ENCODE results near the gene SDK1.

SDK1 gene

DNA sequence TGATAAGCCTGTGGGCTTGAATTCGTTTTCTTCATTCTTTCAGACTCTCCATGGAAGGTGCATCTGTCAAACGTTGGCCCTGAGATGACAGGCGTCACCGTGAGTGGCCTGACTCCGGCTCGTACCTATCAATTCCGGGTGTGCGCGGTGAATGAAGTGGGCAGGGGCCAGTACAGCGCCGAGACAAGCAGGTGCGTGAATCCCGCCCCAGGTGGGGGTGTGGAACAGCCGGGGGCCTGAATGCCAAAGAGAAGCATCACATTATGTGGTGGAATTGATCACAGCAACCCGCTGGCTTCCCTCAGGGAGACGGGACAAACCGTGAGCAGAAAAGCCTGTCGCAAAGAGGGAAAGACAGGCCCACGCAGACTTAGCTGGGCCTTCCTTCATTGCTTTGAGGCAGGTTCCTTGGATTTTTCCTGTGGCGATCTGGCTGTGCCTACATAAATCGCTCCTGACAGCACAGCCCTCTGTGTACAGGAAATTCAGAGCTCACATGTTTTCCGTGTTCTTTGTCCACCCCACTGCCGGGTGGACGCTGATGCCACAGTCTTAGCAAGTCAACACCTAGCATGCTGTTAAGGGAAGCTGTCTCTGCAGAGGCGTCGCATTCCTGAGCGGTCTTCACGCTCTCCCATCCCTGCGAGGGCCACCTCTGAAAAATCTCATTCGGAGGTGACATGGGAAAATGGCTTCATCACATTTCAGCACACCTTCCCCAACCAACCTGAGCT, 710.0 kb downstream of the SDK1 start:
- TF ChIP-seq, protein P1, sequence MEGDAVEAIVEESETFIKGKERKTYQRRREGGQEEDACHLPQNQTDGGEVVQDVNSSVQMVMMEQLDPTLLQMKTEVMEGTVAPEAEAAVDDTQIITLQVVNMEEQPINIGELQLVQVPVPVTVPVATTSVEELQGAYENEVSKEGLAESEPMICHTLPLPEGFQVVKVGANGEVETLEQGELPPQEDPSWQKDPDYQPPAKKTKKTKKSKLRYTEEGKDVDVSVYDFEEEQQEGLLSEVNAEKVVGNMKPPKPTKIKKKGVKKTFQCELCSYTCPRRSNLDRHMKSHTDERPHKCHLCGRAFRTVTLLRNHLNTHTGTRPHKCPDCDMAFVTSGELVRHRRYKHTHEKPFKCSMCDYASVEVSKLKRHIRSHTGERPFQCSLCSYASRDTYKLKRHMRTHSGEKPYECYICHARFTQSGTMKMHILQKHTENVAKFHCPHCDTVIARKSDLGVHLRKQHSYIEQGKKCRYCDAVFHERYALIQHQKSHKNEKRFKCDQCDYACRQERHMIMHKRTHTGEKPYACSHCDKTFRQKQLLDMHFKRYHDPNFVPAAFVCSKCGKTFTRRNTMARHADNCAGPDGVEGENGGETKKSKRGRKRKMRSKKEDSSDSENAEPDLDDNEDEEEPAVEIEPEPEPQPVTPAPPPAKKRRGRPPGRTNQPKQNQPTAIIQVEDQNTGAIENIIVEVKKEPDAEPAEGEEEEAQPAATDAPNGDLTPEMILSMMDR (IDR thresholded peaks at IDR 0.05; ENCODE audit: poor library complexity, severe bottlenecking): no peak
- DNase-seq (ENCODE audit: low spot score) (no peak), ATAC-seq (ENCODE audit: low read depth) (no peak)

DNA sequence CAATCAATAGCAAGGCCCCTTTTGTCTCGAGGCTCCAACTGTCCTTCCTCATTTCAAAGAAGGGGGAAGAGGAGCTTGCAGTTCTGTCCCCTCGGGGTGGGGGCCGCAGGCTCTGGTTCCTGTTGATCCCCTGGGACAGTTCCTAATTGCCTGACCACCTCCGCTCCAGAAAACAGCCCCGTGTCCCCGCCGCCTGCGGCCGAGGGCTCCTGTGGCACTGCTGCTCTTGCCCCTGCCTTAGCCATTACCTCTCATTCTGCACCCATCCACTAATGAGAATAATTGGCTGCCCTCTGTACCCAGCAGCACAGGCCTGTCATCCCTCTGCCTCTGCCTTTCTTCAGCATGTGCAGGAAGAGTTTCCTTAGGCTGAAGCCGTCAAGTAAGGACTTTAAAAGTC, 712.7 kb downstream of the SDK1 start:
- ATAC-seq (ENCODE audit: low read depth) (no peak), DNase-seq (ENCODE audit: low spot score) (no peak)
- no peaks in the 10 kb centered on the region for H3K36me3 ChIP-seq (ENCODE audit: low read depth)
- no peaks in the 10 kb centered on the region for H3K27me3 ChIP-seq (ENCODE audit: insufficient read depth, poor library complexity, severe bottlenecking)
- H3K9me3 ChIP-seq (ENCODE audit: severe bottlenecking): no peaks in the 10 kb centered on the region
- no peak overlapping the region for H3K4me3 ChIP-seq (ENCODE audit: severe bottlenecking)
- TF ChIP-seq, protein P1 (IDR thresholded peaks at IDR 0.05; ENCODE audit: poor library complexity, severe bottlenecking): no peak
- no peaks in the 10 kb centered on the region for H3K4me1 ChIP-seq (ENCODE audit: insufficient read depth, poor library complexity, severe bottlenecking)
- no peak overlapping the region for H3K27ac ChIP-seq (ENCODE audit: poor library complexity, severe bottlenecking)

More for the DNA sequence above, 710.0 kb downstream of the SDK1 start:
- Histone ChIP-seq H3K36me3 (ENCODE audit: low read depth) (no peaks in the 10 kb centered on the region), H3K9me3 (ENCODE audit: severe bottlenecking) (no peaks in the 10 kb centered on the region), H3K4me3 (ENCODE audit: severe bottlenecking) (no peak overlapping the region), H3K27ac (ENCODE audit: poor library complexity, severe bottlenecking) (no peak overlapping the region), H3K4me1 (ENCODE audit: insufficient read depth, poor library complexity, severe bottlenecking) (no peaks in the 10 kb centered on the region), H3K27me3 (ENCODE audit: insufficient read depth, poor library complexity, severe bottlenecking) (no peaks in the 10 kb centered on the region)

DNA sequence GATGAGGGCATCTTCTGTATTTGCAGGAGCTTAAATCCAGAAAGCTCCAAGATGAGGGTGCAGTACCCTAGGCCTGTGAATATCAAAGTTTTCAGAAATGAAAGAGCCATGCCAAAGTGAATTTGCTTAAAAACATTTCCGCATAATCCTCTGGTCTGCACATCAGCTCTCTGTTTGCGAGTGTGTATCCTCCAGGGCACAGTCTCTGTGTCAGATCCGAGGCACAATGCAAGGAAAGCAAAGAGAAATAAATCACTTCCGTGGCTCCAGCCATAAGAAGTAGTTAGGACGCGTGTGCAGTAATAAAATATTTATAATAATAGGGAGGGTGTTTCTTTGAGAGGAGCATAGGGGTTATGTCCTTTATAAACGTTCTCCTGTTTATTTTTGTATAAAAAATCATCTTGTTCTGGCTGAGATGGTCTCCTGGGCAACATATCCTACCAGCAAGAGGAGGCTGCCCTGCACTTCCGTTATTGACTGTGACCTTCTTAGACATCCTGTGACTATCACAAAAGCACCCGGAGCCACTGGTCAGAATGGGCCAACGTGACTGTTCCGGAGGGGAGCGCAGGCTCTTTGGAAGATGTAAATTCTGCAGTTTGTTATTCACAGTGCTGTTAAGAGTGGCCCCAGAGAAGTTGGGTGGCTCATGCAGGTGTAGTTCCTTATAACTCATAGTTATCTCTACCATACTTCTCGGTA, 713.4 kb downstream of the SDK1 start:
- H3K9me3 ChIP-seq (ENCODE audit: severe bottlenecking): no peaks in the 10 kb centered on the region
- H3K4me1 ChIP-seq (ENCODE audit: insufficient read depth, poor library complexity, severe bottlenecking): no peaks in the 10 kb centered on the region
- H3K27ac ChIP-seq (ENCODE audit: poor library complexity, severe bottlenecking): no peak overlapping the region
- no peaks in the 10 kb centered on the region for H3K36me3 ChIP-seq (ENCODE audit: low read depth)
- TF ChIP-seq, protein P1 (IDR thresholded peaks at IDR 0.05; ENCODE audit: poor library complexity, severe bottlenecking): no peak
- no peak overlapping the region for H3K4me3 ChIP-seq (ENCODE audit: severe bottlenecking)
- no peak for DNase-seq (ENCODE audit: low spot score)
- no peak for ATAC-seq (ENCODE audit: low read depth)
- H3K27me3 ChIP-seq (ENCODE audit: insufficient read depth, poor library complexity, severe bottlenecking): no peaks in the 10 kb centered on the region

DNA sequence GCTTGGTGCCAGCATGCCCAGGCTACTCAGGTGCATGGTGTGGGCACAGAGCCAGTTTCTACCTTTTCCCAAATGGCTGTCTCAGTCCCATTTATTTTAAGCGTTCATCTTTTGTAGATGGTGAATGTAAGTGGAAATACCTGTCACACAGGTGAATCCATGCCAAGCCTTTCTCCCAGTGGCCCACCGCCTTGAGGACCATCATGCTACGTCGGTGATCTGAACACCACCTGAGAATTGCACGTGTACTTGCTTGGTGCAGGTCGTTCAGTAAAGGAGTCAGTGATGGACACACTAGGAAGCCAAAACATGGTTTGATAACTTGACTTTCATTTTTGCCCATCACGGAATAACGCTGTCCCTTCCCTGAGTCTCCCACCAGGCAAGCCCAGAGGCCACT, 714.3 kb downstream of the SDK1 start:
- TF ChIP-seq, protein P1 (IDR thresholded peaks at IDR 0.05; ENCODE audit: poor library complexity, severe bottlenecking): no peak
- Histone ChIP-seq H3K4me1 (ENCODE audit: insufficient read depth, poor library complexity, severe bottlenecking) (no peaks in the 10 kb centered on the region), H3K27me3 (ENCODE audit: insufficient read depth, poor library complexity, severe bottlenecking) (no peaks in the 10 kb centered on the region), H3K9me3 (ENCODE audit: severe bottlenecking) (peaks cover 2% of the 10 kb centered on the region), H3K27ac (ENCODE audit: poor library complexity, severe bottlenecking) (no peak overlapping the region), H3K4me3 (ENCODE audit: severe bottlenecking) (no peak overlapping the region), H3K36me3 (ENCODE audit: low read depth) (no peaks in the 10 kb centered on the region)
- ATAC-seq (ENCODE audit: low read depth) (no peak), DNase-seq (ENCODE audit: low spot score) (no peak)

DNA sequence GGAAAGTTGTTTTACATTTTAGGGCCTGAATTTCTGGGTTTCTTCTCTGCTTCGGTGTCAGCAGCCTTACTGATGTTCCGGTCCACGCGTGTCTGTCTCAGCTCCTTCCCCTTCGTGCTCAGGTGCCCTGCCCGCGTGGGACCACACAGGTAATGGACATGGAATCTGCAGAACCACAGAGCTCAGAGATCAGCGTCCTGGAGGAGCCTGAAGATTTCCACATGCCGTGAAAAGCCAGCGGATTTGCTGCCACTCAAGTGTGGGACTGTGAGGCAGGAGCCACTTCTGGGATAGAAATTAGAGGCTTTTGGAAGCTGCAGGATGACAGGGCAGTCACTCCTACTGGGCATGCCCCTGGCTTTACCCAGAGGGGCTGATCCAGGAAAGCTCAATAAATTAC, 714.9 kb downstream of the SDK1 start:
- ATAC-seq (ENCODE audit: low read depth) (no peak), DNase-seq (ENCODE audit: low spot score) (no peak)
- TF ChIP-seq, protein P1 (IDR thresholded peaks at IDR 0.05; ENCODE audit: poor library complexity, severe bottlenecking): no peak
- Histone ChIP-seq H3K4me3 (ENCODE audit: severe bottlenecking) (no peak overlapping the region), H3K27ac (ENCODE audit: poor library complexity, severe bottlenecking) (no peak overlapping the region), H3K36me3 (ENCODE audit: low read depth) (no peaks in the 10 kb centered on the region), H3K9me3 (ENCODE audit: severe bottlenecking) (peaks cover 2% of the 10 kb centered on the region), H3K4me1 (ENCODE audit: insufficient read depth, poor library complexity, severe bottlenecking) (no peaks in the 10 kb centered on the region), H3K27me3 (ENCODE audit: insufficient read depth, poor library complexity, severe bottlenecking) (no peaks in the 10 kb centered on the region)

Measured in RWPE2 (cell line).